ENCODE measurements around the gene SPAG6. TPM values are rescaled to one million over a fixed set of nuclear protein-coding genes. Genes with fewer than 3 reads are reported as not detected.
A peak's percentile ranks its signal among the peaks of the same experiment; 100 is the strongest.

The SPAG6 gene
- total and polyA plus RNA-seq, 9 of the 15 experiments (the other 6 are each of a cell fraction or from before 2014, with no cell fraction given) = 3.5 to 23.1 (median 11.8) TPM

- TF ChIP-seq ZBED1 (IDR thresholded peaks at IDR 0.05) (no peak), RBM17 (IDR thresholded peaks at IDR 0.05; ENCODE audit: borderline replicate concordance, low read depth, low read length) (no peak), HMG20B (CRISPR knock-in tag; IDR thresholded peaks at IDR 0.05) (no peak), DLX4 (CRISPR knock-in tag; IDR thresholded peaks at IDR 0.05) (no peak), HDAC1 (IDR thresholded peaks at IDR 0.05) (no peak; a peak in 1 of 4 replicates), GABPB1 (CRISPR knock-in tag; IDR thresholded peaks at IDR 0.05) (no peak), KDM1A (IDR thresholded peaks at IDR 0.05) (peak; percentile 43 to 75; a peak in 3 of 4 replicates), TRIM24 (IDR thresholded peaks at IDR 0.05) (peak; percentile 63 to 76; a peak in 3 of 4 replicates), ZFP36 (IDR thresholded peaks at IDR 0.05; ENCODE audit: low read depth, low read length, partially characterized antibody) (peak; percentile 92), SP2 (IDR thresholded peaks at IDR 0.05; ENCODE audit: extremely low read depth, low read depth, low read length, poor library complexity, severe bottlenecking) (no peak), THRAP3 (IDR thresholded peaks at IDR 0.05; ENCODE audit: borderline replicate concordance) (no peak), ZNF609 (CRISPR knock-in tag; IDR thresholded peaks at IDR 0.05; ENCODE audit: borderline replicate concordance) (no peak), MTA2 (IDR thresholded peaks at IDR 0.05; ENCODE audit: low read depth) (no peak), NR2C2 (CRISPR knock-in tag; IDR thresholded peaks at IDR 0.05) (no peak), NR2C2 (tag; IDR thresholded peaks at IDR 0.05) (peak; percentile 33; the same call in 1 of the 2 replicates), CREB1 (IDR thresholded peaks at IDR 0.05) (0 out of 2 replicates have a peak, but pooled peaks have one; percentile 39), CREB1 (CRISPR knock-in tag; IDR thresholded peaks at IDR 0.05) (peak; percentile 26; the same call in 1 of the 2 replicates), HEY1 (CRISPR knock-in tag; IDR thresholded peaks at IDR 0.05; ENCODE audit: borderline replicate concordance) (no peak), ZNF695 (CRISPR knock-in tag; IDR thresholded peaks at IDR 0.05) (no peak), NR3C1 (CRISPR knock-in tag; IDR thresholded peaks at IDR 0.05) (no peak), CC2D1A (IDR thresholded peaks at IDR 0.05) (peak; percentile 67; the same call in 1 of the 2 replicates), SMARCE1 (IDR thresholded peaks at IDR 0.05) (peak; percentile 60; the same call in 1 of the 2 replicates), EP400 (IDR thresholded peaks at IDR 0.05) (peak; percentile 34; the same call in 1 of the 2 replicates), POLR2AphosphoS2 (IDR thresholded peaks at IDR 0.05; ENCODE audit: low read length) (no peak), ZNF133 (CRISPR knock-in tag; IDR thresholded peaks at IDR 0.05) (no peak), CBFB (CRISPR knock-in tag; IDR thresholded peaks at IDR 0.05) (no peak), ZNF785 (CRISPR knock-in tag; IDR thresholded peaks at IDR 0.05) (no peak), RFX7 (CRISPR knock-in tag; IDR thresholded peaks at IDR 0.05) (no peak)
Observed at GRCh38 chr10:22369434-22370072, 24.3 kb downstream of the SPAG6 start (continued).
